NCI-H2081 (cell line): ENCODE measurements around the gene ZNF511.

Experiments
- DNase-seq, 2 experiments: peaks; one replicate each; lab custom pipeline; 2025; lab: John Stamatoyannopoulos, UW

Gene ZNF511

DNA sequence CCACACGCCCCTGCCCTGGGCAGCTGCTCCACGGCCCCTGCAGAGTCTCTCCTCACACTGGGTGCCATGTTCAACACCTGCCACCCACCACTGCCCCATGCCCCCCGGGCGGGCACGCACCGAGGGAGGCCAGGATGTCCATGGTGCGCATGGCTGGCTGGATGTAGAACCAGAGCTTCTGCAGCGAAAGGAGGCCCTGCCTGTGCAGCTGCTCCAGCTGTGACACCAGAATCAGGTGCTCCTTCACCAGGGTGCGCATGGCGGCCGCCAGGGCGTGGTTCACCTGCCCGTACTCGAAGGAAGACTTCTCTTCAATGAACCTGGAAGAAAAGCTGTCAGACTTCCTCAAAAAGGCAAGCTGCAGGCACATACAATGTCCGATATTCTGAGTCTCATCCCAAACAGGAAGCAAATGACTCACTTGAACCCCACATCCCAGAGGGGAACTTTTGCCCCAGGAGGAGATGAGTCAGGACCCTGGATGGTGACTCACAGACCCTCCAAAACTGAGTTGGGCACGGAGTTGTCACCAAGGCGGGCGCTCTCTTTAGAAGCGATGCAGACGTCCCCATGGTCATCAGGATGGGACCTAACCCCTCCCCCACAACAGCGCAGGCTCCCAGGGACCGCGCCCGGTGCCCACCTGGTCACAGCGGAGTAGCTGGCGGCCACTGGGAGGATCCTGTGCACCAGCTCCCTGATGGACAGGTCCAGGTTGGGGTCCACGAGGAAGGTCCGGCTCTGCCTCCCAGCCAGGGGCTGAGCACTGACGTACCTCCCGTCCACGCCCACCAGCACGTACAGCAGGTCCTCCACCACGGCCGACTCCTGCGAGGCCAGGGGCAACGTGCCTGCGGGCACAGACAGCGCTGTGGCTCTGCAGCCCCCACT, 15.6 kb upstream of the ZNF511 start:
- DNase-seq: no peak

DNA sequence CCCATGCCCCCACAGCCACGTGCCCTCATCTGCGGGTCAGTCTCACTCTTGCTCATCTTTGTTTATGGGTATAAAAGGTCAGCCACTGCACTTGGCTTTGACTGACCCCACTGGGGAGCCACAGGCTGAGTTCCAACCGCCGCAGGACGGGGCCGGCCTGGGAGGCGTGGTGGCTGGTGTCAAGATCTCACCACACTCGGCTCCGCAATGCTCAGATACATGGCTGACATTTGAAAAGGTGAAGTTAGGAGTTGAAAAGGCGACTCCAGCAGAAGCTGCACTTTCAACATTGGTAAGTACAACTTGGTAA, 14.9 kb upstream of the ZNF511 start:
- no peak for DNase-seq

DNA sequence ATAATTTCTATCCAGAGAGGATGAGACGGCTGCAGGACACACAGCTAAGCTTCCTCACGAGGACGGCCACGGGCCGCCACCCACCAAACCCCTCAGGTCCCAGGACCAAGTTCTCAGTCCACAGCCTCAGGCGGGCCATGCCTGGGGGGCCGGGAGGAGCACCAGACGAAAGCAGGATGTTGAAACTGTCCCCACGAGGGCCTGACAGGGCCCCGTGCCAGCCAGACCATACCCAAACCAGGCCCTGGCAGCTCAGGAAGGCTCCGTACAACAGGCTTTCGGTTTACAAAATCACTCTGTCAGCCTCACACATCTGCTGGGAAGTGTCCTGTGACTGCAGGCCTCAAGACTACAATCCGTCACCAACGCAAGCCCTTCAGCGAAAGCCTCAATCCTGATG, 14.5 kb upstream of the ZNF511 start:
- DNase-seq: no peak

DNA sequence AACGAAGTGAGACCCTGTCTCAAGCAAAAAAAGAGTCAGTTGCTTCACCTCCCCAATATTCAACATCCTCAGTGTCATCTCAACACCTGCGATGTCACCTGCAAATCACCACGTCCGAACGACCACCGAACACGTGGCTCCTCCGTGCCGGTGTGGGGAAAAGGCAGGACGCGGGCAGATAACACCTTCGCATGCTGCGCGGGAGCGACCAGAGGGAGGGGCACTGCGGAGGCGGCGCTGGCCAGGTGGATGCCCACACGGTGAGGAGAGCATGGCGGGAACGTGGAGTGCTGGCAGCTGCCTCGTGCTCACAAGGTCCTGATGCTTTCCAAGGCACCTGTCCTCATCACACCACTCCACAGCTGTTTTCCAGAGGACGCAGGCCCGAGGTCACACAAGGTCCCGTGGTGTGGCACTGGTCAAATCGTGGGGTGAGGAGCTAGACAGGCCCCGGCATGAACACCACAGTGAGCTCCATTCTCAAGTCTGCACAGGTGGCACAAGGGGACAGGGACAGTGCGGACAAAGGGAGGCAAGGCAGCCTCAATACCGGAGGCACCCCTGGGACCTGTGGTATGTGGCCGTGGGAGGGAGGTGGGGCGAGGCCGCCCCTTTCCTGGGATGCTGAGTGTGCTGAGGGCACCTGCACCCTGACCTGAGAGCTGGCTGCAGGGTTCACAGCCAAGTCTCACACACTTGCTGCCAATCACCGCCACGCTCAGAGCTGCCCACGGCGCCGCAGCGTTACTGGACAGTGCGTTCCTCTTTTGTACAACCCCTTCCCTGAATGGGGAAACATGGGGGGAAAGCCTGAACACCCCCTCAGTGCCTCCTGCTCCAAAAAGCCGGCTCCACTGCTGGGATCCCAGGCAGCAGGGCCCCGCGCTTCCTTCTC, 13.0 kb upstream of the ZNF511 start:
- no peak for DNase-seq

DNA sequence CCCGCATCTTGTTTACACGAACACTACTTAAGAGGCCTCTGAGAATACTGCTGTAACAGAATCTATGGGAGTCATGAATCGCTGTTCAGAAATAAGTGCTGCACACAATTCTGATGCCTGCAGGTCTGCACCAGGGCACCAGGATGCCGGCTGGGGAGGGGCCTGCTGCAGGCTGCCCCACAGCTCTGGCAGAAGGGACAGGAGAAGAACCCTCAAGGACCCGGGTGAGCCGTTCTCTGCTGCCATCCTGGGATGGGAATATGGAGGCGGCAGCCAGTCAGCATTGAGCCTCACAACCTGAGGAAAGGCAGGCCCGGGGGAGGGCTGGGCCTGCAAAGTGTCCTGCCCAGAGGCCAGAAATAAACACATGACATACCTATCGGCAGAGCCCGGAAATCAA, 11.2 kb upstream of the ZNF511 start:
- no peak for DNase-seq

DNA sequence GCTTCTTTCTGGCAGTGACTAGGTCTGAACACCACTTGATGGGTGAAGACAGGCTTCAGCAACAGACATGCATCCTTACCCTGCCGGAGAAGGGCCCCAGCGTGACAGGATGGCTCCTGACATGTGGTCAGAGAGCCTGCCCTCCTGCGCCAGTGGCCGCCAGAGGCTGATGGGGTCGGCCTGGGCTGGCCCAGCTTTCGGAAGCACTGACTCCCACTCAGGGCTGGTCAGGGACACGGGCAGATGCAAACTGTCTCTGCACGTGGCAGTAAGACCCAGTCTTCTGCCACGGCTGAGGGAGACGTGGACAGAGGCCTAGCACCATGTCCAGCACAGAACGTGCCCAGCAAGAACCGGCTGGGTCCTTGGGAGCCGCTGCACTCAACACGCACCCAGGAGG, 10.2 kb upstream of the ZNF511 start:
- DNase-seq: no peak

DNA sequence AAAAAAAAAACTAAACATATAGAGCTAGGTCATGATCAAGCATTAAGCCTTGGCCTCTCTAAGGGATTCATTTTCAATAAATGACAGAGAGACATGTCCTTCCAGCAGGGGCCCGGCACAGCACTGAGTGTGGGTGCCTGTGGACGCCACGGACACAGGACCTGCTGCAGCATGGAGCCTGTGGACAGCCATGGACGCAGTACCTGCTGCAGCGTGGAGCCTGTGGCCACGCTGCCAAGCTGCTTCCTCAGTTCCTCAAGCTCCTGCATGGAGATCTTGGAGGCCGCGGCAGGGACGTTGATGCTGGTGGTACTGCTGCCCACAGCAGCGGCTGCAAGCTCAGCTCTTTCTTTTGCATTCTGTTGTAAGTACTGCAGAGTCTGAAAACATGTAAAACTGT, 9.5 kb upstream of the ZNF511 start:
- no peak for DNase-seq

DNA sequence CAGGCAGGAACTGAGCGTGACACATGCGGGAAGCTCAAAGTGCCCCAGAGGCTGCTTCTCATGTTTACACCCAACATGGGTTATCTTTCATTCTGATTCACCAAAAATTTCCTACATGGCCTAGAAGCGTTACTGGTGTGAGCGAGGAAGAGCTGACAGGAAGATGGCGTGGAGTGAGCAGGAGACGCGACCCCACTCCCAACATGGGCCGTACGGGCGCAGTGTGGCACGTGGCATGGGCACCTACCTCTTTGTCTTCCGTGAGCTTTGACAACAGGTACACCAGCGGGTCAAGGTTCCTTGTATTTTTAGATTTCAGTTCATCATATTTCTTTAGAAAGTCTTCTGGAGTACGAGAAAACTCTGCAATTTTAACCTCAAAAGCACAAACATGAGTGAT, 9.0 kb upstream of the ZNF511 start:
- no peak for DNase-seq

DNA sequence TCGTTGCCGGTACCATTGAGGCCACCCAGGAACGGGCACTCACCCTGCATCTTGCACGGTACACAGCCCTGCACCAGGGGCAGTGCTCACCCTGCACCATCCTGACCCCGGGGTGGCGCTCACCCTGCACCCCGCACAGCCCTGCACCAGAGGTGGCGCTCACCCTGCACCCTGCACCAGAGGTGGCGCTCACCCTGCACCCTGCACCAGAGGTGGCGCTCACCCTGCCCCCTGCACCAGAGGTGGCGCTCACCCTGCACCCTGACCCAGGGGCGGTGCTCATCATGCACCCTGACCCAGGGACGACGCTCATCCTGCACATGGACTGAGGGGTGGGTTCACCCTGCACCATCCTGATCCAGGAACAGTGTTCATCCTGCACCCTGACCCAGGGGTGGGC, 6.5 kb upstream of the ZNF511 start:
- DNase-seq: no peak

DNA sequence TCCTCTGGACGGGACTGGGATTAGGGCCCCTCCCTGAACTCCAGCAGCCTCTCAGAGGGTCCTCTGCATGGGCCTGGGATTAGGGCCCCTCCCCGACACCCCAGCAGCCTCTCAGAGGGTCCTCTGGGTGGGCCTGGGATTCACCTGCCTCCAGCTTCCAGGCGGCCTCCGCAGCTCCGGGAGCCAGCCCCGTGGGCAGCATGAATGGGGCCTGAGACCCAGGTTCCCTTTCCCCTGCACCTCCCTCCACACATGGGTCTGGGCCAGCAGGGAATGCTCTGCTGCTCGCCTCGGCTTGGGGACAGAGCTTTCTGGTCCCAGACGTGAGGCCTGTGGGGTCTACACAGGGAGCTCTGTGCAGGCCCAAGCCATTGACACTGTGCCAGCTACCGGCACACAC, 5.5 kb upstream of the ZNF511 start:
- DNase-seq: no peak

DNA sequence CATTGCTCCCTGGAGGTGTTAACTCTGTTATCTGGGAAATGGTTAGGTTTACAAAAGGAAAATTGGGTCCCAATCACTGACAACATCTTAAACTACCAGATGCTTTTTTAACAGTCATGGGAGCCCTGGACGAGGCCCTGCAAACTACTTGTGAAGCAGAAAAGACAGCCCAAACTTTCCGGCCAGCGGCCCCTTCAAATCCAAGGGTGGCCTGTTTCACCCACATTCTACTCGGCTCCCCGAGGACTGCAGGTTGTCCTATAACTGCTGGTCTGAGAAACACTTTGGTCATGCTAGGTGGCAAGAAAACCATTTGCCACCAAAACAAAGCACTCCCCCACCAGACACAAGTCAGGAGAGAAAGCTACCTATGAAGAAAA, 2.6 kb upstream of the ZNF511 start:
- DNase-seq: no peak

DNA sequence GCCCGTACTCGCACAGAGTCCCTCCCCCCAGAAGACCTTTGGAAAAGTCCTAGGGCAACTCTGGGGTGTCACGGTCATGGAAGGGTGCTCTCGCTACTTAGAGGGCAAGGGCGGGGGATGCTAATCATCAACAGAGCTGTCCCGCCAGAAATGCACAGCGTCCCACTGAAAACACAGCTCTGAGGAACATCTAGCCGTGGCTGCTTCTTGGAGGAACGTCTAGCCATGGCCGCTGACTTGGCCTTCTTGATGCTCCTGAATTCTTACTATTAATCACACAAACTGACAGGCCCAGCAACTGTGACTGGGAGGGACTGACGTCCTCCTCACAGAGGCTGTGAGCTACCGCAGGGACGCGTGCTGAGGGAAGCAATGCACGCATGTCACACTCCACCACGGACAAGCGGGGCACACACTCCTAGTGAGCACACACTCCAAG, 1.8 kb upstream of the ZNF511 start:
- DNase-seq: no peak

DNA sequence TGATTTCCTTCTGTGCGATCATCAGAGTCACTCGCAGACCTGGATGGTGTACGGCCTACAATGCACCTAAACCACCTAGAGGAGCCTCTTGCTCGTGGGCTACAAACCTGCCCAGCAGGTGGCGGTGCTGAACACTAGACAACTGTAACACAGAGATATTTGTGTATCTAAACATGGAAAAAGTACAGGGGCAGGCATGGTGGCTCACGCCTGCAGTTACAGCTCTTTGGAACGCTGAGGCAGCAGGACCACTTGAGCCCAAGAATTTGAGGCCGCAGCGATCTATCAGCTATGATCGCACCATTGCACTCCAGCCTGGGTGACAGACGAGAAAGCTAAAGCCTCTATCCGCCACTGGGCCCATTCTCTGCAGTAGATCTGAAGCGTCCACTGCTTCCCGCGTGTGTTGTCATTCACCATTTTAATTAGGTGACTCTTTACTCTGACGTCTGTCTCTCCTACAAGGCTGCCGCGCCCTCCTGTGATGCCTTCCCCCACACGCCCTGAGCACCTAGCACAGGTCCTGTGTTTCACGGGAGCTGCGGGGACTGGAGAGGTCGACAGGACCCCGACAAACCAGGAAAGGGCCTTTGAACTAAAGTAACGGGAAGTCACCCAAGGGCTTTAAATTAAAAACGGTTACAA, 816 bp upstream of the ZNF511 start:
- DNase-seq: peak; percentile 64 to 74

DNA sequence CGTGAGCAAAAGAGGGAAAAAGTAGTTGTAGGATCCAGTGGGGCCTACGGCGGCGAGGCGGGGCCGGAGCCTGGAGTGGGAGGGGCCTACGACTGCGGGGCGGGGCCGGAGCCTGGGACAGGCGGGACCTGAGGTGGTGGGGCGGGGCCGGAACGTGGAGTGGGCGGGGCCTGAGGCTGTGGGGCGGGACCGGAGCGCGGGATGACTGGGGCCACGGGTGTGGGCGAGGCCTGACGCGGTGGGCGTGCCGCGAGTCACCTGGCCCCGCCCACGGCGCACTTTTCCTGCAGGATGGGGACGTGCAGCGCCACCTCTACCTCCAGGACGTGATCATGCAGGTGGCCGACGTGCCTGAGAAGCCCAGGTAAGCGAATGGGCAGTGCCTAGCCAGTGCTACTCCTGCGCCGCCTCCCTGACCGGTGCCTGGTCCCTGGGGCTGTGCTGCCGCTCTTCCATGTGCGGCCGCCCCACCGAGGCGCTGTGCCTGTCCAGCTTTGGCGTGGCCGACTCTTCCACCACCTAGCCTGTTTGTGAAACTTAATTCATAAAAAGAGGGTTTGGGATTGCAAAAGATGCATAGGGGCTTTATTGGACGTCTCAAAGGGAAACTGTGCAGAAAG, 496 bp downstream of the ZNF511 start:
- peak; percentile 78 to 83 for DNase-seq

DNA sequence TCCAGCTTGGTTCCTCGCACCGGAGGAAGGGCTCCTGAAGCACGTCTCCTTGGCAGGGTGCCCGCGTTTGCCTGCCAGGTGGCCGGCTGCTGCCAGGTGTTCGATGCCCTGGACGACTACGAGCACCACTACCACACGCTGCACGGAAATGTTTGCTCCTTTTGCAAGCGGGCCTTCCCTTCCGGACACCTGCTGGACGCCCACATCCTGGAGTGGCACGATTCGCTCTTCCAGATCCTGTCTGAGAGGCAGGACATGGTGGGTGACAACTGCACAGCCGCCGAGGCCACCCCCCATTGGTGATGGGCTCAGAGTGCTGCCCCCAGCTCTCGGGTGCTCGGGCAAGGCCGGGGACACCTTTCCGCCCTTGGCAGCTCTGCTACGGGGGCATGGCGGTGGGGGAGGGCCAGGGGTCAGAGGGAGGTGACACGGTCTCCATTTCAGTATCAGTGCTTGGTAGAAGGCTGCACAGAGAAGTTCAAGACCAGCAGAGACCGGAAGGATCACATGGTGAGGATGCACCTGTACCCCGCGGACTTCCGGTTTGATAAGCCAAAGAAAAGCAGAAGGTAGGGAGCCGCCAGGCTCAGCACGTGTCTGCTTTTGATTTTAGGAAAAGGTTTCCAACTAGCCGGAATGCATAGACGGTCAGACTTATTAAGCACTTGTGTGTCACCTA, 1.1 kb downstream of the ZNF511 start:
- DNase-seq: peak; percentile 72 to 79

DNA sequence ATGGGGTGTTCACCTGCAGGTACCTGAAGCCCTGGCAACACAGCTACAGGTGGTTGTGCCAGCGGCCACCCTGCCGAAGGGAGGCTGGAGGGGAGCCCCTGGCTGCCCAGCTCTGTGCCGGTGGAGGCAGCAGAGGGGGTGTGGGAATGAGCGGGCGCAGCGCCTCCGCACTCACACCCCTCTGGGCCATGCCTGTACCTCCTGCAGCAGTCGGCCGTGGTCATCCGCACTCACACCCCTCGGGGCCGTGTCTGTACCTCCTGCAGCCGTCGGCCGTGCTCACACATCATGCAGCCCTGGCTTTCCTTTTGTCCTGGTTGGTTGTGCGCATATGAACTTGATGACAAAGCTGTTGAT, 1.7 kb downstream of the ZNF511 start:
- no peak for DNase-seq

DNA sequence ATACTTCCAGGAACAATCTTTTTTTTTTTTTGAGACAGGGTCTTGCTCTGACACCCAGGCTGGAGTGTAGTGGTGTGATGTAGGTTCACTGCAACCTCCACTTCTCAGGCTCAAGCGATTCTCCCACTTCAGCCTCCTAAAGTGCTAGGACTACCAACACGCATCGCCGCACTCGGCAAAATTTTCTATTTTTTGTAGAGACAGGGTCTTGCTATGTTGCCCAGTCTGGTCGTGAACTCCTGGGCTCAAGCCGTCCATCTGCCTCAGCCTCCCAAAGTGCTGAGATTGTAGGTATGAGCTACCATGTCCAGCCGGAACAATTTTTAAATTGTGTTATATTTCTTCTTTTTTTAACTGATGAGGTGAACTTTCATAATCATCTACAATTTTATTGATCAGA, 2.1 kb downstream of the ZNF511 start:
- DNase-seq: no peak

DNA sequence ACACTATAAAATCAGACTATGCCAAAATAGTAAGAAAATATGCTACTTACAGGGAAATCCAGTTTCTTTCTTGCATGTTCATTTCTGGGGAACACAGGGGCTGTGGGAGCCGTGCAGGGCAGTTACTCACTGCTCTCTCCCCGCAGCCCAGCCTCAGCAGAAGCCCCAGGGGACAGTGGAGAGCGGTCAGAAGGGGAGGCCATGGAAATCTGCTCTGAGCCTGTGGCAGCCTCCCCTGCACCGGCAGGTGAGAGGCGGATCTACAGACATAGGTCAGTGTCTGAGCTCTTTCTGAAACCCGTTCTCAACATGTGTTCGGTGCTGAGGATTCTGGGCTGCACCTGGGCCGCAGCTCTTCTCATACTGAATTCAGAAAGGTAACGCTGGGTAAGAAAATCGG, 2.9 kb downstream of the ZNF511 start:
- DNase-seq: no peak

DNA sequence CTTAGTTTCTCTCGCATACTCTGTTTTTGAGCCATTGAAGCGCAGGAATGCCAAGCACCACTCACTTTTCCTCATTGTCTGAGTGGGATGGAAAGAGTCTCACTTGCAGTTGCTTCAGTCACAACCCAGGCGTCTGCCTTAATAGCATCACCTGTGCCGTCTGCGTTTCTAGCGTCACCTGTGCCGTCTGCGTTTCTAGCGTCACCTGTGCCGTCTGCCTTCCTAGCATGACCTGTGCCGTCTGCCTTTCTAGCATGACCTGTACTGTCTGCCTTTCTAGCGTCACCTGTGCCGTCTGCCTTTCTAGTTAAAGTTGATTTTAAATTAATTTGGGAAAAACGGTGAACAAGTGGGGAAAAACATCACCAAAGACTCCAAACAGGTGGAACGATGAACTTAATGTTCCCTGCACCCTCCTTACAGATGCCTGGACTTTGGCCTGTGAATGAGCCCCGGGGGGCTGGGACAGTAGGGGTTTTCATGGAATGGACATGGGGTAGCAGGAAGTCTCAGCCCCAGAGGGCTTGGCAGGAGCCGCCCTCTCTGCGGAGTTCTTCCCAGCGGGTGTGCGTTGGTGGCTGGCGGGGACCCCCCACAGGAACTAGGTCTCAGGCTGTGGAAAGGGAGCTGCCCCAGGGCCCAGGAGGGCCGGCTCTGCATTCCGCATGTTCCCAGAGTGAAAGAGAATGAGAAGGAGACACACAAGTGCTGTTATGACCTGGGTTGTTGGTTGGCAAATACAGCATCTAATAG, 3.5 kb downstream of the ZNF511 start:
- no peak for DNase-seq

DNA sequence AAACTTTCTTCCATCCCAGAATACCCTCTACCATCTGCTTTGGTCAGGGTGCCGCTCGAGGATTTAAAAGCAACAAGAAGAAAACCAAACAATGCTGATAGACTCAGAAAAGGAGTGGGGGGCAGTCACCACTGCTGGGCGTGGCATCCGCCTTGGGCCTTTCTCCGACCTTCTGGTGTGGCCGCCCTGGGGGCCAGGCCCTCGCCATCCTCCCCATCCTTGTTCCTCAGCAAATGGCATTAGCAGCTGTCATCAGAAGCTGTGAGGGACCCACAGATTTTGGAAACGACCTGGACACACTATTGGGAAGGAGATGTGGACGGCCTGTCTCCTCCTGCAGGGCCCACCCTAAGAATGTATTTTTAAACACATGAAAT, 4.0 kb downstream of the ZNF511 start:
- no peak for DNase-seq

DNA sequence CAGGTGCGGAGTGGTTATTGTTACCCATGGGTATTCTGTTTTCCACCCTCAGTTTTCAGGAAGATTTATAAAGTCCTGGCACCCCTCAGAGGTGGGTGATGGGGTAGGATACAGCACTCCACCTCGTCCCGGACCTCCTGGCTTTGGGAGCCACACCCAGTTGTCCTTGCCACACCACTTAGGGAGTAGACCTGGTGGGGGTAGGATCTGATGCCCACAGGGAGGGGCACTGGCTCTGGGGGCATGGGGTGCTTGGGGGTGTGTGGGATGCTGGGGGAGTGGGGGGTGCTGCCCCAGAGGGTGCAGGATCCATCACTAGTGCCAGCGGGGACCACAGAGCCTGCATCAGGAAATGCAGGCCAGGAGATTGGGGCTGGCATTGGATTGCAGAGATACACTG, 4.5 kb downstream of the ZNF511 start:
- DNase-seq: no peak
